H1 (cell line): ENCODE results near the gene NINJ2. TPM values are rescaled to one million over a fixed set of nuclear protein-coding genes. Genes with fewer than 3 reads are reported as not detected.
A peak's percentile ranks its signal among the peaks of the same experiment; 100 is the strongest.

Experiments used
- CTCF ChIA-PET: fragments of 300-600 bp; sonication (Branson Sonifier 250); formaldehyde crosslinking; loops from one replicate; lab custom pipeline; 2021; ENCODE audit not compliant: partially characterized antibody; lab: Charles Lee
- POLR2A ChIA-PET: fragments of 300-600 bp; sonication (Branson Sonifier 250); formaldehyde crosslinking; loops from one replicate; lab custom pipeline; 2021; ENCODE audit warnings: inconsistent platforms; ENCODE audit not compliant: partially characterized antibody; lab: Charles Lee
- DNase-seq, 2 experiments: peaks; one replicate each; pipeline versions ENCODE4 v3.0.0 to v3.0.0-alpha.2; 2010 to 2022; ENCODE audit warnings: low spot score in 2 of 2, low read depth in 1 of 2, mixed read lengths in 1 of 2
- FAIRE-seq: peaks from 2 replicates; lab custom pipeline; 2011; peaks lifted over from hg19 to GRCh38; lab: Jason Lieb, UNC
- H2AFZ ChIP-seq: 2 replicates; pipeline ENCODE4 v1.8.1; 2012; ENCODE audit warnings: low read length, inconsistent platforms
- H2AK5ac ChIP-seq: 2 replicates; pipeline ENCODE4 v1.6.1; 2013; ENCODE audit warnings: low read depth, low read length
- H2BK120ac ChIP-seq: replicated peaks from 2 replicates; pipeline ENCODE3; 2013; ENCODE audit warnings: low read depth, low read length, inconsistent platforms
- H2BK12ac ChIP-seq: 2 replicates; pipeline ENCODE4 v1.6.1; 2013; ENCODE audit warnings: low read depth, low read length
- H2BK15ac ChIP-seq: 2 replicates; pipeline ENCODE4 v1.6.1; 2013; ENCODE audit warnings: low read length
- H2BK20ac ChIP-seq: 2 replicates; pipeline ENCODE4 v1.6.1; 2013; ENCODE audit warnings: low read length
- H2BK5ac ChIP-seq: 2 replicates; pipeline ENCODE4 v1.6.1; 2013; ENCODE audit warnings: low read depth, low read length
- H3K14ac ChIP-seq: 2 replicates; pipeline ENCODE4 v1.6.1; 2013; ENCODE audit warnings: inconsistent platforms; ENCODE audit not compliant: insufficient read length
- H3K18ac ChIP-seq: 2 replicates; pipeline ENCODE4 v1.6.1; 2013; ENCODE audit warnings: low read length; ENCODE audit errors: extremely low read depth
- H3K23ac ChIP-seq: 2 replicates; pipeline ENCODE4 v1.6.1; 2013; ENCODE audit warnings: inconsistent platforms; ENCODE audit not compliant: insufficient read length
- H3K23me2 ChIP-seq: 2 replicates; pipeline ENCODE4 v1.6.1; 2013; ENCODE audit warnings: low read depth, low read length
- H3K27ac ChIP-seq: 2 replicates; pipeline ENCODE4 v1.6.1; 2011; ENCODE audit warnings: low read depth, low read length, inconsistent platforms
- H3K27me3 ChIP-seq, 4 experiments: replicated peaks in 1 of 4; 1 replicate in 1 of 4; 2 replicates in 3 of 4; pipeline versions ENCODE4 v1.6.1 to v1.8.1; 2011 to 2013; ENCODE audit warnings: low read length in 3 of 4, mild to moderate bottlenecking in 3 of 4, inconsistent platforms in 2 of 4, mixed read lengths in 2 of 4, moderate library complexity in 1 of 4; ENCODE audit not compliant: control insufficient read depth in 3 of 4, insufficient read depth in 3 of 4; ENCODE audit errors: extremely low read depth in 1 of 4
- H3K36me3 ChIP-seq, 4 experiments: 2 replicates each; pipeline versions ENCODE4 v1.6.1 to v1.8.1; 2011 to 2013; ENCODE audit warnings: mild to moderate bottlenecking in 4 of 4, low read length in 3 of 4, moderate library complexity in 2 of 4, control low read depth in 1 of 4, inconsistent platforms in 1 of 4; ENCODE audit not compliant: insufficient read depth in 4 of 4, control insufficient read depth in 2 of 4
- H3K4ac ChIP-seq: replicated peaks from 2 replicates; pipeline ENCODE3; 2013; ENCODE audit warnings: low read length, low read depth, mixed read lengths, inconsistent platforms; ENCODE audit not compliant: insufficient read length
- H3K4me1 ChIP-seq, 4 experiments: replicated peaks in 1 of 4; 1 replicate in 1 of 4; 2 replicates in 3 of 4; pipeline versions ENCODE4 v1.6.1 to v1.8.1; 2011 to 2013; ENCODE audit warnings: low read length in 3 of 4, inconsistent platforms in 2 of 4, mixed read lengths in 1 of 4; ENCODE audit not compliant: insufficient read depth in 4 of 4, control insufficient read depth in 3 of 4
- H3K4me2 ChIP-seq, 2 experiments: 2 replicates each; pipeline versions ENCODE4 v1.6.1 to v1.8.1; 2011 to 2013; ENCODE audit warnings: low read depth in 2 of 2, low read length in 2 of 2, control low read depth in 1 of 2, inconsistent platforms in 1 of 2, mild to moderate bottlenecking in 1 of 2; ENCODE audit not compliant: insufficient read depth in 1 of 2
- H3K4me3 ChIP-seq, 4 experiments: fragments of 200-600, 300-600 bp in 1 of 4; sonication (generic), shearing (Covaris generic), sonication (Bioruptor Twin) in 1 of 4; 2 replicates each; pipeline versions ENCODE4 v1.5.1 to v1.8.1; 2011 to 2016; ENCODE audit warnings: low read length in 4 of 4, low read depth in 3 of 4, control low read depth in 2 of 4, inconsistent platforms in 2 of 4, mild to moderate bottlenecking in 2 of 4, mixed read lengths in 1 of 4, moderate library complexity in 1 of 4; ENCODE audit not compliant: insufficient read depth in 2 of 4; ENCODE audit errors: extremely low read depth in 1 of 4
- H3K56ac ChIP-seq: replicated peaks from 2 replicates; pipeline ENCODE3; 2013; ENCODE audit warnings: low read depth, mild to moderate bottlenecking, mixed read lengths, low read length, inconsistent platforms; ENCODE audit not compliant: insufficient read length
- H3K79me1 ChIP-seq: 2 replicates; pipeline ENCODE4 v1.6.1; 2013; ENCODE audit warnings: low read depth, low read length, control low read depth
- H3K79me2 ChIP-seq, 2 experiments: 2 replicates each; pipeline versions ENCODE4 v1.6.1 to v1.8.1; 2012 to 2013; ENCODE audit warnings: low read length in 2 of 2, mild to moderate bottlenecking in 2 of 2, inconsistent platforms in 1 of 2; ENCODE audit not compliant: insufficient read depth in 2 of 2, control insufficient read depth in 1 of 2
- H3K9ac ChIP-seq, 4 experiments: replicated peaks in 1 of 4; 1 replicate in 1 of 4; 2 replicates in 3 of 4; pipeline versions ENCODE4 v1.6.1 to v1.8.1; 2011 to 2013; ENCODE audit warnings: low read depth in 3 of 4, low read length in 3 of 4, control low read depth in 2 of 4, mild to moderate bottlenecking in 2 of 4, moderate library complexity in 2 of 4, inconsistent platforms in 1 of 4; ENCODE audit errors: extremely low read depth in 1 of 4
- H3K9me3 ChIP-seq, 2 experiments: 2 replicates each; pipeline versions ENCODE4 v1.6.1 to v1.8.1; 2012 to 2013; ENCODE audit warnings: mild to moderate bottlenecking in 2 of 2, moderate library complexity in 2 of 2, control low read depth in 1 of 2, inconsistent platforms in 1 of 2, low read depth in 1 of 2, low read length in 1 of 2, mixed read lengths in 1 of 2; ENCODE audit not compliant: insufficient read depth in 2 of 2
- H4K20me1 ChIP-seq, 2 experiments: replicated peaks in 1 of 2; 2 replicates each; pipeline versions ENCODE3 to v1.8.1; 2011 to 2013; ENCODE audit warnings: inconsistent platforms in 2 of 2, low read length in 2 of 2, mild to moderate bottlenecking in 1 of 2; ENCODE audit not compliant: insufficient read depth in 2 of 2, control insufficient read depth in 1 of 2
- H4K5ac ChIP-seq: 2 replicates; pipeline ENCODE4 v1.6.1; 2013; ENCODE audit warnings: low read length, low read depth, mixed read lengths, inconsistent platforms; ENCODE audit not compliant: insufficient read length
- H4K8ac ChIP-seq: 2 replicates; pipeline ENCODE4 v1.8.0; 2013; ENCODE audit warnings: mild to moderate bottlenecking, moderate library complexity, low read length, inconsistent platforms; ENCODE audit not compliant: insufficient read depth; ENCODE audit errors: extremely low read depth
- H4K91ac ChIP-seq: replicated peaks from 2 replicates; pipeline ENCODE3; 2013; ENCODE audit warnings: low read length, mixed read lengths, inconsistent platforms; ENCODE audit not compliant: insufficient read length
- PHF8 ChIP-seq: fragments of 200-600 bp; sonication (generic); conservative IDR thresholded peaks from 2 replicates; pipeline ENCODE4 v1.7.1; 2012; ENCODE audit warnings: low read depth, mild to moderate bottlenecking, inconsistent platforms, low read length, moderate library complexity
- SP1 ChIP-seq: IDR thresholded peaks from 2 replicates; pipeline ENCODE4 v1.6.1; 2011; ENCODE audit warnings: low read depth, low read length
- WGBS, 2 experiments: shearing (Covaris generic) in 1 of 2; methylation state at CpG; one replicate each; pipeline versions ENCODE4 v1.1.6 to v1.1.7; 2013 to 2015; ENCODE audit warnings: low lambda C conversion rate in 2 of 2, mixed read lengths in 2 of 2, inconsistent platforms in 1 of 2, low coverage in 1 of 2, missing lambda C conversion rate in 1 of 2; ENCODE audit not compliant: insufficient replicate concordance in 2 of 2, insufficient coverage in 1 of 2, insufficient read length in 1 of 2; ENCODE audit errors: extremely low coverage in 1 of 2, missing lambda C conversion rate in 1 of 2; 5-methylcytosine and 5-hydroxymethylcytosine counted together
- polyA plus RNA-seq, 7 experiments: library from polyadenylated mRNA; depleted of rRNA in 3 of 7; stranded (reverse) in 5 of 7; unstranded in 2 of 7; fragments of >200 nt in 5 of 7; fragments of 200-250 nt in 2 of 7; gene quantifications; 1 replicate in 5 of 7; 2 replicates in 1 of 7; 4 replicates in 1 of 7; pipeline versions ENCODE4 v1.2.1 to v1.2.3, GENCODE V29; 2011 to 2013; ENCODE audit warnings: missing spikeins in 2 of 7, mixed read lengths in 2 of 7
- total RNA-seq: library from RNA; stranded (reverse); fragmentation: NEBNext Ultra II Directional; extraction: Animal tissue kit (Norgen Biotek cat#: 25700); gene quantifications from 2 replicates; pipeline ENCODE4 v1.2.1, GENCODE V29; 2021
- TF ChIP-seq, protein P1 (sequence below): IDR thresholded peaks from 2 replicates; pipeline ENCODE4 v1.6.1; 2011; ENCODE audit warnings: low read length, improper control_type of control experiment

Gene NINJ2
- total and polyA plus RNA-seq, 2 of the 8 experiments (the other 6 are each of a cell fraction or from before 2014, with no cell fraction given), result 1.4 TPM; not detected in 1

GRCh38 chr12:590206-590750 is 73.0 kb downstream of the NINJ2 start:
- Histone ChIP-seq H2AFZ (no peak overlapping the region), H3K14ac (no peak overlapping the region), H2AK5ac (no peak overlapping the region), H3K4me1 (no peaks in the 10 kb centered on the region), H3K9me3 (no peaks in the 10 kb centered on the region), H3K27ac (no peak overlapping the region), H4K91ac (no peak overlapping the region), H3K23ac (no peak overlapping the region), H2BK20ac (no peak overlapping the region), H3K36me3 (no peaks in the 10 kb centered on the region), H2BK12ac (no peak overlapping the region), H3K27me3 (no peaks in the 10 kb centered on the region), H2BK15ac (no peak overlapping the region), H4K5ac (no peak overlapping the region), H3K56ac (peak overlapping the region; percentile 9), H4K20me1 (no peaks in the 10 kb centered on the region), H3K79me2 (no peaks in the 10 kb centered on the region), H3K79me1 (no peaks in the 10 kb centered on the region), H3K18ac (no peak overlapping the region), H3K4ac (no peak overlapping the region), H2BK5ac (no peak overlapping the region), H3K4me3 (no peak overlapping the region), H4K8ac (no peak overlapping the region), H3K4me2 (no peak overlapping the region), H3K23me2 (no peaks in the 10 kb centered on the region), H3K9ac (no peak overlapping the region), H2BK120ac (no peak overlapping the region)
- 81% methylated on average over 12 of the region's 14 CpGs; no CpG with 5 or more reads in 1 of the 2 experiments for WGBS, 2 experiments
- TF ChIP-seq PHF8 (no peak), SP1 (no peak)
- TF ChIP-seq, protein P1, sequence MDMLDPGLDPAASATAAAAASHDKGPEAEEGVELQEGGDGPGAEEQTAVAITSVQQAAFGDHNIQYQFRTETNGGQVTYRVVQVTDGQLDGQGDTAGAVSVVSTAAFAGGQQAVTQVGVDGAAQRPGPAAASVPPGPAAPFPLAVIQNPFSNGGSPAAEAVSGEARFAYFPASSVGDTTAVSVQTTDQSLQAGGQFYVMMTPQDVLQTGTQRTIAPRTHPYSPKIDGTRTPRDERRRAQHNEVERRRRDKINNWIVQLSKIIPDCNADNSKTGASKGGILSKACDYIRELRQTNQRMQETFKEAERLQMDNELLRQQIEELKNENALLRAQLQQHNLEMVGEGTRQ, result no peak
- CTCF ChIA-PET, result interaction anchor here (1.3 to 2.5 kb wide), 2 partner anchors 12 to 14 kb away, joined by 4 to 8 read pairs; no protein-coding TSS in a partner anchor
- FAIRE-seq (no peak), DNase-seq (no peak)
- POLR2A ChIA-PET, result interaction anchor here (1.9 kb wide), 1 partner anchor 9 kb away, joined by 4 read pairs; no protein-coding TSS in a partner anchor
